Measurements from ENCODE around the gene TUNAR.

- no peak for TF ChIP-seq CTCF (IDR thresholded peaks at IDR 0.05; ENCODE audit: borderline replicate concordance, extremely low read depth, low read length, poor library complexity, severe bottlenecking)
- TF ChIP-seq EZH2 (IDR thresholded peaks at IDR 0.05; ENCODE audit: borderline replicate concordance, low read depth, low read length, severe bottlenecking), result no peak
These were observed 36.4 kb upstream of the TUNAR start for GRCh38 chr14:95840094-95840700.
